NCI-H1694 treated with DMSO at 0.1 percent for 48 hours (cell line): ENCODE data around the gene PNPT1.
A peak's percentile ranks its signal among the peaks of the same experiment; 100 is the strongest.

ENCODE experiments used
- DNase-seq: peaks from one replicate; lab custom pipeline; 2025; lab: John Stamatoyannopoulos, UW

The PNPT1 gene

DNA sequence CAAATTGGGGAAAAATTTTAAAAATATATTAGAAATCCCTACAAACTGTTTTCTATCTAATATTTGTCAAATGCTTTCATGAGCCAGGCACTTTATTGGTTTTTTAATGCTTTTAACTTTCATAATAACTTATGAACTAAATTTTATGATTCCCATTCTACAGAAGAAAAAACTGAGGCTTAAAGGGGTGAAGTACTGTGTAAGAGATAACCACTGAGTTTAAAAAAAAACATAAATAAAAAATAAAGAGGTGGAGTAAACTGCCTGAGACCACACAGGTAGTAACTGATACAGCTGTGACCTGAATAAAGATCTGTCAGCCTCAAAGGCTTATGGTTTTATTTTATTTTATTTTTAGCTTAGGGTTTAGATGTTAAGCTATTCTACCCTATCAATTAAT lies 24.7 kb downstream of the PNPT1 start:
- DNase-seq = no peak

DNA sequence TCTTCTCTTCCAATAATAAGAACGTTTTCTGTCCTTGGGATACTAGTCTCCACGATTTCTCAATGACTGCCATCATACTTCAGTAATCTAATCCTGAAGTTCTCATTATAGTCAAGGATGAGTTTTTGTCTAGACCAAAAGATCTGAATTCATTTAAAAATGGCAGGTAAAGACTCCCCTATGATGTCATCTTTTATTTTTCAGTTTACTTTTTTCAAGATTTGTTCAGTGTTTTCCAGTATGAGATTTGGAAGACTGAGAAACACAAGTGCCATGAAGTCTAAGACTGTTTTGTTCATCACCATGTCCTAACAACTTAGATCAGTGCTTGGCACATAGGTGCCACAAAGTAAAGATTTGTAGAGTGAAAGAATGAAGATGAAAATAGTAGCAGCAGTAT lies 40.4 kb downstream of the PNPT1 start:
- no peak for DNase-seq

DNA sequence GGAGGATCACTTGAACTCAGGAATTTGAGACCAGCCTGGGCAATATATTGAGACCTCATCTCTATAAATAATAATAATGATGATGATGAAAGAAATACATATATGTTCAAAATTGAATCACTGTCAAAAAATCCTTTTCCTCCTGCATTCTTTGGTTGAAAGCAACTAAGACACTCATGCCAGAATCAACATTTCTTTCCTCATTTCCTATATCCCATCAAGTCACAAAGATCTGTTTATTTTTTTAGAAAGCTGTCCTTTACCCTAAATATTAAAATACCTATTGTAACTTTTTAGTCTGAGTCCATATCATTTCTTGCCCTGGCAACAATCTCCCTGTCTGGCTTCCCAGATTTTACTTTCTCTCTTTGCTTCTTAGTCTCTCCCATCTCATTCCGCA lies 44.4 kb downstream of the PNPT1 start:
- DNase-seq = no peak

DNA sequence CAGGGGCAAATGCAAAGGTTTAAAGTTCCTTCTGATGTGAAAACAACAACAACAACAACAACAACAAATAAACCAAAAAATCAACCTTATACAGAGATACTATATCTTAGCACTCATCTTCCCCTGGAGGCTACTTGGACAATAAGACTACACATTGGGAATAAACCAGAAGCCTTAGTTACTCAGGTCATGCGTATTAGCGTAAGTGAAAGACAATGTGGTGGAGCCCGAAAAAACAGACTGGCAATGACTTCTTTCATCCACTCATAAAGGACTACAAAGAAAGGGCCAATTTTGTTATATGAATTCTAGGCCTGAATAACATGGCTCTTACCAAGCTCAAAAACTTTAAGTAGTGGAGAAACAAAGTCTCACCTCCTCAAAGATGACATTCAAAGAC lies 56.8 kb downstream of the PNPT1 start:
- no peak for DNase-seq

DNA sequence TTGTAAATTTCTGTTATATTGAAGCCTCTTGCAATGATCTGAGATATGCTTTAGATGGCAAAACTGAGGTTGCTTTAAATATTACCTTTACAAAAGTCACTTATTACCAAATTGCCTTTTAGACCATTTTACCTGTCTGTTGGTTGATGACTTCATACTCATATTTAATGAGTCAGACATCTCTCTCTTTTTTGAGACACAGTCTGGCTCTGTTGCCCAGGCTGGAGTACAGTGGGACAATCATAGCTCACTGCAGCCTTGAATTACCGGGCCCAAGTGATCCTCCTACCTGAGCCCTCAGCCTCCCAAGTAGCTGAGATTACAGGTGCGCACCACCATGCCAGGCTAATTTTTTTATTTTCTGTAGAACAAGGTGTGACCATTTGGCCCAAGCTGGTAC lies 64.7 kb downstream of the PNPT1 start:
- no peak for DNase-seq

DNA sequence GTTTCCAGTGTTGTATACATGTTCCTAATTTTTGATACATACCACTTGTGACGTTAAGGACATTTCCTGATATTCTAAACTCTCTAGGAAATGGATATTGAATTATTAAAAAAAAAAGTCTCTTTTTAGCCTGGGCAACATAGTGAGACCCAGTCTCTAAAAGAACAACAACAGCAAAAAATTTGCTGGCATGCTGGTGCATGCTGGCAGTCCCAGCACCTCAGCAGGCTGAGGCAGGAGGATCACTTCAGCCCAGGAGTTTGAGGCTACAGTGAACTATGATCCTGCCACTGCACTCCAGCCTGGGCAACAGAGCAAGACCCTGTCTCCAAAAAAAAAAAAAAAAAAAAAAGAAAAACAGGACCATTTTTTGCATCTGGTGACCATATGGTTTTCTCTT lies 65.7 kb downstream of the PNPT1 start:
- DNase-seq = no peak

DNA sequence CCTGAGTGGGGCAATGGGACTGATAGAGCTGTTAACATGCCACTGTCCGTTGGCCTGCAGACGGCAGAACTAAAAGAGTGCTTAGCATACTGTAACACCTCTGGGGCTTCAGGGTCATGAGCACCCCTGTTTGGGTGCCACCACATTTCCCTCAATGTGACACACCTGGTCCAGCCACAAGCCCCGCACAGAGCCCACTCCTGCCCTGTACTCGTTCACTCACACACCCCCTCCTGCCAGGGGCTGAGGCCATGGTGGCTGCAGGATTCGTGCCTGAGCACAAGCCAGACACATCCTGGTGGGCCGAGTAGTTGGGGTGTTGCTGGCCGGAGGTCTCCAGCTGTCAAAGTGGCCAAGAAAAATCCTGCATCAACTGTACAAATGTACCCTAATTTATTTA lies 71.8 kb downstream of the PNPT1 start:
- DNase-seq = no peak

DNA sequence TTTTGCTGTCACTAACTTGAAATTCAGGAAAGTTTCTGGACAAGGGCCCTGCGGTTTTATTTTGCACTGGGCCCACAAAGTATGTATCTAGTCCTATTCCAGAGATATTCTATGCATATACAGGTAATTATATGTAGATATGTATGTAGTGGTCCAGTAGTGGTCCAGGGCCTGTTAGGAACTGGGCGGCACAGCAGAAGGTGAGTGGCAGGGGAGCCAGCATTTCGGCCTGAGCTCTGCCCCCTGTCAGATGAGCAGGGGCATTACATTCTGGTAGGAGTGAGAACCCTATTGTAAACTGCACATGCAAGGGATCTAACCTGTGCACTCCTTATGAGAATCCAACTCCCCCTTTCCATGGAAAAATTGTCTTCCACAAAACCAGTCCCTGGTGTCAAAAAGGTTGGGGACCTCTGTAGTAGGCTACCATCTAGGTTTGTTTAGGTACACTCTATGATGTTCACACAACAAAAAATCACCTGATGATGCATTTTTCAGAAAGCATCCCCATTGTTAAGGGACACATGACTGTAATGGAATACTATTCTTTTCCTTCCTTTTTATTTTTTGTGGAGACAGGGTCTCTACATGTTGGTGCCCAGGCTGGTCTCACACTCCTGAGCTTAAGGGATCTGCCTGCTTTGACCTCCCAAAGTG lies 73.4 kb downstream of the PNPT1 start:
- peak; percentile 17 for DNase-seq

DNA sequence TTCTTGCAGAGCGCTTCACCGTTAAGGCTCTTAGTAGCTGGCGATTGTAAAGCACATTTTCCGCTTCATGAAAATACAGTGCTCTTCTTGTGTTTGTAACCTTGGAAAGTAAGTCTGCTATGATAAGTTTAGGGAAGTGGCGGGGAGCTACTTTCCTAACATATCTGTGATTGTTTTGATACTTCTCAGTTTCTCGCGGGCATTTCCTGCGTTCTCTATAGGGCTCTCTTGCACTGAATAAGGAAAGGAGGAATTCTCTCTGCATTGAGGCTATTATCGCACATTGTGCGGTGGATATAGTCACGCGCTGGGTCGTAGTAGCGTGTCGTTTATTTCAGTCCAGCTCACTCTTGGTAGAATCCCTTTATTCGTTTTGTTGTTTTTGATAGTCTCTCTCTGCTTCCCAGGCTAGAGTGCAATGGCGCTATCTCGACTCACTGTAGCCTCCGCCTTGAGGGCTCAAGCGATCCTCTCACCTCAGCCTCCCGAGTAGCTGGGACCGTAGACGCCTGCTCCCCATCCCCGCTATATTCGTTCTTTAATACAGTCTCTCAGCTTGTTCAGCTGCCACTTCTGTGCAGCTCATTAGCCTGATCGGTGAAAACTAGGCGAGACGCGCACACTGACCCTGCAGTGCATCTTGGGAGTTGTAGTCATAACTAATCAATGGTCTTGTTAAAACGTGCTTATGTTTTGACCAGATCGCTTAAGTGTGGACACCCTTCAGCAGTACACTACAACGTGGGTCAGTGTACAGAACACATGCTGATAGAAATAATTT lies 75.2 kb downstream of the PNPT1 start:
- peak; percentile 49 for DNase-seq

DNA sequence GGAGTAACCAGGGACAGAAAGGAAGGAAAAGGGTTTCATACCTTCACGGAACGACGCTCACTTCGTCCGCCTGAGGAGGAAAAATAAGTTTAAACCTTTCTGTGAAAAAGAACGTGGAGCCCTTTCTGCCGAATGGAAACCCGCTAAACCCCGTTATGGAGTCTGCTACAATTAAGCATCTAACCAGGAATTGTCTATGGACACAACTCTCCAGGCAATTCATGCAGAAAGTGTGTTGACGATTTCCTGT lies 75.7 kb downstream of the PNPT1 start:
- peak; percentile 44 for DNase-seq

DNA sequence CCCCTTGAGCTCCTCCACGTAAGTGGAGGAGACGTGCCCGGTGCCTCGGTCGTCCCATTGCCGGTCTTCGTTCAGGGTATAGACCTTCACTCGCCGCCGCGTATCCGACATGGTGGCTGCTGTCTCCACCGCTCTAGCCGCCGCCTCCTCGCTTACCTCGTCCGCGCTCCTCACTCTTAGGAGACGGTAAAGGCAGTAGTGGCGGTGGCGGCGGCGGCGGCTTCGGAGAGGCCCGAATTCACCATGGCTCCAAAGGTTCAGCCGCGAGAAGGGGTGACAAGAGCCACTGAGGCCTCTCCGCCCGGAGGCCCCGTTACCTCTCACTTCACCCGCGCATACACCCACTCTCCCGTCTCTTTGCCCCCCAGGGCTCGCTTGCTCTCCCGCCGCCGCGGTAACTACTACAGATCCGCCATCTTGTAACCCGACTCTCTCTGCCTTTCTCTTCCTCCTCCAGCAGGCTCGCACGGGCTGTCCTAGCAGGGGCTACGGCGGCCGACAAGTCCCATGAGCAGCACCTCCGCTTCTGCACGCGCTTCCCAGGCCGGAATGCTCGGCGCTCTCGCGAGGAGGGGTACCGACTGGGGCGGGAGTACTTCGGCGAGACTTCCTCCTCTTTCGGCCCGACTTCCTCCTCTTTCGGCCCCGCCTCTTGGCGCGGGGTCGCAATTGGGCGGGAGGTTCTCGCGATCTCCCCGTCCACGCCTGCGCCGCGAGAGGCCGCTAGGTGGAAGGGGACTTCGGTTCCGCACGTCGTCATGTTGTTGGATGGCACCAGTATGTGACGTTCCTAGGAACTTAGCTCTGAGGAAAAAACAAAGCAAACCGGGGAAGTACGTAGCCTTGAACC lies 76.2 kb downstream of the PNPT1 start, which contains the start of gene PPP4R3B:
Gene PPP4R3B (minus strand): TSS at position 448 of the 850 bp plus-strand sequence. CDS start 337 bp downstream, at position 111.
- DNase-seq = peak; percentile 99

DNA sequence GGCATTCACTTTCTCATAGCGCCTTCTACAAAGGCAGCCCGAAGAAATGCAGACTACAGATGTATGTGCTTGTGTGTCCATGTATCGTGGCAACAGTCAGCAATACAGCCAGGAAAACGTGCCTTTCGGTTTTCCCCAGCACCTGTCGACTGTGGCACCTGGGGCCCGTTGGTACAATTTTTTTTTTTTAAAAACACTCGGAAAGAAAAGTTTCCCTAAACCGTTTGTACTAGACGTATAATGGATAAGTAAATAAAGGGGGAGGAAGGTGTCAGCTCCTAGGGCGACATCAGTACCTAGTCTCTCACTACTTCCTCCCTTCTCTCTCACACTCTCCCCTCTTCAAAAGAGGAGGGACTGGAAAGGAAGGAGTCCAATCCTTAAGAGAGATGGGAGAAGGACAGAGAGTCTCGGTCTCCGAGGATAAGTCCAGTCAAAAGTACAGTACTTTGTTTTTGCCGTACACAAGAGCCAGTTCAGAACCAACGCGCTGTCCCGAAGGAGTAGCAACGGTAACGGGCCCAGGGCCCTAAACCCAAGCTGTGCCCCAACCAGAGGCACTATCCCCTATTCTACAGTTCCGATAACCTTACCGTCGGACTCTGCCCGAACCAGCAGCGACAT lies 77.0 kb downstream of the PNPT1 start:
- peak; percentile 60 for DNase-seq

DNA sequence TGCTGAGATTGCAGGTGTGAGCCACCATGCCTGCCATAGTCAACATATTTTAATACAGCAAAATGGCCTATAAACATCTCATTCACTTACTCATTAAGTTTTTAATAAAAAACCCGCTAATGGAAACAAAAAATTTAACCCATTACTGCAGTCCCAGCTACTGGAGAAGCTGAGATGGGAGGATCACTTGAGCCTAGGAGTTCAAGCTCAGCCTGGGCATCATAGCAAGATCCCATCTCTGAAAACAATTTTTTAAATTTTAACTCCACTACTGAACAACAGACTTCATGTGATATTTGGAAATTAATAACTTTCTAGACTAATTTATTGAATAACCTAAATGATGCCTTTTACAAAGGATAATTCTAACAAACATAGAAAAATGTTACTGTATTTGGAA lies 81.6 kb downstream of the PNPT1 start:
- no peak for DNase-seq

DNA sequence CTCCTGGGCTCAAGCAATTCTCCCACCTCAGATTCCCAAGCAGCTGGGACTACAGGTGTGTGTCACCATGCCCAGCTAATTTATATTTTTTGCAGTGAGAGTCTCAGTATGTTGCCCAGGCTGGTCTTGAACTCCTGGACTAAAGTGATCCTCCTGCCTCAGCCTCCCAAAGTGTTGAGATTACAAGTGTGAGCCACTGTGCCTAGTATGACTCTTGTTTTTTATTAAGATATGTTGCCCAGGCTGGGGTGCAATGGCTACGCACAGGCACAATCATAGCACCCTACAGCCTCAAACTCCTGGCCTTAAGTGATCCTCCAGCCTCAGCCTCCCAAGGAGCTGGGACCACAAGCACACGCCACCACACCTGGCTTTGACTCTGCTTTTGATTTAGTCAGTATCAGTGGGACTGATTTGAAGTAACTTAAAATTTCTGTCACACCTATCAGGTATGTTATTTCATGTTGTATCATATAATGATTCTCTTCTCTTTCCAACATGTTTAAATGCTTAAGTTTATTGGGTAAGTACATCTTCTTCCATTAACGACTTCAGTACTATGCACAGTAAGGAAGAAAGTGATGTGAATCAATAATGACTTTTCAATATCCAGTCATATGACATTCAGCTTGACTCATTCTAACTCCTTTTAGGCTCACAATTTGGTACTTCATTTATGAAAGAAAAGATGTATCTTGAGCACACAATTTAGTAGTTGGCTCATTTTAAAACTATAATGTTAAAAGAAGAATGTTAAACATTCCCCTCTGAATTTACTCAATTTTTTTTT lies 82.5 kb downstream of the PNPT1 start:
- no peak for DNase-seq

DNA sequence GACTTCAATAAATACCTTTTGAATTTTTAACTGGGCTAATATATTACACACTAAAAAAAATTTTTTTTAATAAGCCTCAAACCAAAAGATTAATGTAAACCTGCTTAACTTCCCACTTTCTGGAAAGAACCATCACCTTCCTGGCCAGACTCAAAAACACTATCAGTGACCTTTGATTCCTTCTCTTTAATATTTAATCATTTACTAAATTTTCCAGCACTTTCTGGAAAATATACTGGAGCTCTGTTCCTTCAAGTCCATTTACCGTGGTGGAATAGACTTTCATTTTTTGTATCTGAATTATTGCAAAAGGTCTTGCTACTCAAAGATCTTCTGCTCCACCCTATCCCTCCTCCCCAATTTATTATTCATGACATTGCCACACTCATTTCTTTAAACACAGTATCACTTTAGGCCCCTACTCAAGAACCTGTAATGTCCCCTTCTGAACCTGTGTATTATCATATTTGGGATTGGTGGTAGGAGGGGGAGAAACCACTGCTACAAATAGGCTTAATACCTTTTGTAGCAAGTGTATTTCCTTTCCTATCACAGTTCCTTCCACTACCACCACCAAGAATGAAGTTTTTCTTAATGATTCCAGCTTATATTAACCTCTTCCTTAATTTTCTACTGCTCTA lies 83.6 kb downstream of the PNPT1 start:
- no peak for DNase-seq

DNA sequence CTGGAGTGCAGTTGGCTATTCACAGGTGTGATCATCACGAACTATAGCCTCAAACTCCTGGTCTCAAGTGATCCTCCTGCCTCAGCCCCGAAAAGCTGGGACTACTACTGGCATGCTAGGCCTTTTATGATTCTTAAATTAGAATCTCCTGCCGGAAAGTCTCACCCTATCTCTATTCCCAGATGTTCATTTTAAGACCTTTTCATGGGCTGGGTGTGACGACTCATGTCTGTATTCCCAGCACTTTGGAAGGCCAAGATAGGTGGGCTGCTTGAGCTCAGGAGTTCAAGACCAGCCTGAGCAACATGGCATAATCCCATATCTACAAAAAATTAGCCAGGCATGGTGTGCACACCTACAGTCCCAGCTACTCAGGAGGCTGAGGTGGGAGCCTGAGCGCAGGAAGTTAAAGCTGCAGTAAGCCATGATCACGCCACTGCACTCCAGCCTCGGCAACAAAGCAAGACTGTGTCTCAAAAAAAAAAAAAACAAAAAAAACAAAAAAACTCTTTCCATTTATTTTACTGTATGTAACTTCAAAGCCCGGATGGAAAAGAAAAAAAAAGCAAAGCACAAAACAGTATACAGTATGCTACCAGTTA lies 84.3 kb downstream of the PNPT1 start:
- no peak for DNase-seq

DNA sequence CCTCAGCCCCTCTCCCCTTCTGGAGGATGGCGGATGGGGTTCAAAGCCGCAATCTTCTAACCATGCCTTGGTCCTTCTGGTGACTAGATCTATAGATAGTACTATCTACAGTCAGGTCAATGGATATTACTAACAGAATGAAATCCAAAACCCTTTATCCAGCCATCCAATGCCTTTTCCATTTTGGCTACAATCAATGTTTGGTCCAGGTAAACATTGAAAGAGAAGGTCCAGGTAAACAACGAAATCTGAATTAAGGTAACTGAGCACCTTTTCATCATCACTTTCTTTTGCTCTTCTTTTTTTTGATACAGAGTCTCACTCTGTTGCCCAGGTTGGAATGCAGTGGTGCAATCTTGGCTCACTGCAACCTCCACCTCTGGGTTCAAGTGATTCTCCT lies 85.9 kb downstream of the PNPT1 start:
- no peak for DNase-seq

DNA sequence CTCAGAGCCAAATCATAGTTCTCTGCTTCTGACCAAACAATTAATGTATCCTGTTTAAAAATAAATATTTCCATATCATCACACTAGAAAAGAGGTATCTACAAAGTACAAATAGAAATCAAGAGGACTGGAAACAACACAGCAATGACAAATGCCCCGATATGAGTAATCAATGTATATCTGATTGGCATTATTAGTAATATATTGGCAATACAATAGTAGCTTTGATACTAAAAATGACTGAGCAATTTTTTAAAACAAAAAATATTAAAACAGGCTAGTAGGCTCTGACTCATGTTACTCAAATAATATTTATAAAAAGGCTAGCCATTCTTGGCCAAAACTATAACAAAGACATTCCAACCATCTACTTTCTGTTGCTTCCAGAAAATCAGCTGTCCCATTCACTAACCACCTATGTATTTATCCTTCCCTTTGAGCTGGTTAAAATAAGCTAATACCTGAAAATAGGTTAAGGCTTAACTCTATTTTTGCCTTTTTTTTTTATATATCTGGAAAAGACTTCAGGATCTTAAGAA lies 89.5 kb downstream of the PNPT1 start:
- DNase-seq = no peak

DNA sequence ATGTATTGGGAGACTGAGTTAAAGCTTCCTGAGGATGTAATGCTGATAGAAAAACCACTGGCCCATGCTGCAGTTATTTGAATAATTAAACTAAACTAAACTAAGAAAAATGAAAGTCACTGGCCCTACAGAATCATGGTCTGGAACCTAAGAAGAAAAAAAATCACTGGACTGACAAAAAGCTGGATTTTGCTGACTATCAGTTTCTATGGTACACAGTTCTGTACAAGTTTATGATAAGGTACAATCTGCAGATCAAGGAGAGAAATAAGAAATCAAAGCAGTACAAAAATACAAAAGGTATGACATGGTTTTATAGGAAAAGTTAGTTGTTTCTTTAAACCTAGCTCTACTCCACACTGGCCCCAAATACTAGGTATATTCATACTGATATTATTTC lies 91.8 kb downstream of the PNPT1 start:
- no peak for DNase-seq

DNA sequence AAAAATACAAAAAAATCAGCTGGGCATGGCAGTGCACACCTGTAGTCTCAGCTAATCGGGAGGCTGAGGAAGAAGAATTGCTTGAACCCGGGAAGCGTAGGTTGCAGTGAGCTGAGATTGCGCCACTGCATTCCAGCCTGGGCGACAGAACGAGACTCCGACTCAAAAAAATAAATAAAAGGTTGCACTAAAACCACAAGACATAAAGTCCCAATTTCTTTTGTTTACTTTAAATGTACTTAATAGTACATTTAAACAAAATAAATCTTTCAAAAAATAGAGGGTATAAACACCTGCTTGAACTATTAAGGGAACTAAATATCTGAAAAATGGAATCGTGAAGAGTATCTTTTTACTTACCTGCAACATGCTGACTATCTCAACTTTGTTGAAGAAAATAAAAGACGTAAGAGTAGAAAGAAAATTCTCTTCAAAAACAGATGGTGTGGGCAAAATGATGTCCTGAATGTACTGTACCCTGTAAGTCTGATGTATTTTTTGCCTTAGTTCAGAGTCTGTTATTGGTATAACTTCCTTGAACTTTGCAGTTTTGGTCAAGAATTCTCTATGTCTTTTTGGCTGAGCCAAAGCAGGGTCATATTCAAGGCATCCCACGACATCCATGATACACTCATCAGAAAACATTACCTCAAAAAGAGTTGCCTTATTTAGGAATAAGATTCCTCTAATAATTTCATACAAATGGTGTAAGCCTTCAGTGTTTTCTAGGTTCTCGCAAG lies 95.4 kb downstream of the PNPT1 start:
- no peak for DNase-seq
